Measurements from ENCODE around the gene DENND5B. TPM values are rescaled to one million over a fixed set of nuclear protein-coding genes. Genes with fewer than 3 reads are reported as not detected.

The DENND5B gene
- total and polyA plus RNA-seq, 2 of the 4 experiments (the other 2 are of a cell fraction) = 5.5 to 13.4 TPM

- peak overlapping the region; percentile 66; the same call in 1 of the 3 replicates for H2BK15ac ChIP-seq (ENCODE audit: low read depth, low read length)
- H2AK5ac ChIP-seq (ENCODE audit: low read depth, low read length) = peak overlapping the region; percentile 74; the same call in 1 of the 2 replicates
- H2AFZ ChIP-seq (replicated peaks; ENCODE audit: low read length, poor library complexity) = no peak overlapping the region
- H3K4ac ChIP-seq (ENCODE audit: low read depth, low read length) = peak overlapping the region; percentile 89; the same call in 1 of the 2 replicates
- dilution Hi-C loops (cut with HindIII; ENCODE audit: low sequenced_read_pairs, unreplicated experiment) (no loop called here), in situ Hi-C loops (cut with MboI; ENCODE audit: low sequenced_read_pairs) (loop anchor here (10.0 kb wide), 1 partner anchor 65 kb away; no protein-coding TSS in a partner anchor), intact Hi-C loops (cut with micrococcal nuclease) (loop anchor here (2.0 kb wide), 1 partner anchor 71 kb away; the partner anchor contains the start of gene DENND5B)
- ChIA-PET CTCF (interaction anchor here (1.3 to 1.5 kb wide), 2 partner anchors 10 to 116 kb away, joined by 3 to 4 read pairs; no protein-coding TSS in a partner anchor), POLR2A (ENCODE audit: unreplicated experiment) (no interaction called here)
- H3K79me1 ChIP-seq (ENCODE audit: low read depth in 1 of 2, low read length in 2 of 2) = peaks cover 27 to 65% of the 10 kb centered on the region in 2 experiments
- peak overlapping the region; percentile 67; the same call in 1 of the 2 replicates for H3K4me2 ChIP-seq (ENCODE audit: low read depth, low read length)
- no TSS peak for BruUV-seq (replicated peaks)
- H3K23ac ChIP-seq (ENCODE audit: low read depth, low read length) = peak overlapping the region; percentile 95
- H3K27me3 ChIP-seq (ENCODE audit: control insufficient read depth, insufficient read depth, low read length) = no peaks in the 10 kb centered on the region
- H3K18ac ChIP-seq (ENCODE audit: low read depth, low read length) = peak overlapping the region; percentile 97; the same call in 1 of the 2 replicates
- peak overlapping the region; percentile 64; the same call in 1 of the 2 replicates for H3K9ac ChIP-seq (ENCODE audit: low read depth, low read length)
- H3K4me3 ChIP-seq (ENCODE audit: insufficient read depth, low read depth, low read length) = no peak overlapping the region
- peak overlapping the region; percentile 93 for H4K91ac ChIP-seq (ENCODE audit: insufficient read depth, low read depth, low read length)
- H4K5ac ChIP-seq (ENCODE audit: low read depth, low read length) = peak overlapping the region; percentile 94; the same call in 1 of the 2 replicates
- H2BK5ac ChIP-seq (ENCODE audit: low read depth, low read length, poor library complexity, severe bottlenecking) = peak overlapping the region; percentile 98
- peak overlapping the region; percentile 88; the same call in 1 of the 2 replicates for H3K56ac ChIP-seq (ENCODE audit: extremely low read depth, insufficient read depth, low read length)
- peak overlapping the region; percentile 89 for H3K14ac ChIP-seq (replicated peaks; ENCODE audit: low read depth, low read length)
- H2BK20ac ChIP-seq (ENCODE audit: low read depth, low read length) = peak overlapping the region; percentile 98
- DNase-seq (no peak), ATAC-seq (ENCODE audit: low read depth) (no peak)
- H3K27ac ChIP-seq (ENCODE audit: insufficient read depth, low read length) = peak overlapping the region; percentile 74
- peaks cover 12% of the 10 kb centered on the region for H3K9me1 ChIP-seq (ENCODE audit: insufficient read depth, low read length)
- H4K8ac ChIP-seq (ENCODE audit: low read depth in 2 of 2, low read length in 2 of 2) = peak overlapping the region; percentile 56 to 94
- H3K9me3 ChIP-seq (ENCODE audit: control insufficient read depth, insufficient read depth, low read length) = no peaks in the 10 kb centered on the region
- H3K4me1 ChIP-seq (ENCODE audit: control insufficient read depth, insufficient read depth, low read length) = peaks cover 23% of the 10 kb centered on the region
- H3K36me3 ChIP-seq (ENCODE audit: control insufficient read depth, insufficient read depth, low read length) = no peaks in the 10 kb centered on the region
- H4K20me1 ChIP-seq (ENCODE audit: insufficient read depth, low read length) = no peaks in the 10 kb centered on the region; the same call in 1 of the 2 replicates
- TF ChIP-seq FOS (IDR thresholded peaks at IDR 0.05; ENCODE audit: low read depth, low read length) (no peak), RCOR1 (IDR thresholded peaks at IDR 0.05; ENCODE audit: insufficient replicate concordance, low read length) (no peak), CHD1 (IDR thresholded peaks at IDR 0.05; ENCODE audit: low read depth, low read length) (no peak), SMC3 (IDR thresholded peaks at IDR 0.05; ENCODE audit: low read depth, low read length) (no peak), CEBPB (IDR thresholded peaks at IDR 0.05; ENCODE audit: low read depth, low read length) (no peak; the same call in 1 of the 2 replicates), CTCF (conservative IDR thresholded peaks at IDR 0.05; ENCODE audit: low read depth, low read length) (no peak), ELK1 (IDR thresholded peaks at IDR 0.05; ENCODE audit: borderline replicate concordance, low read depth, low read length) (no peak), USF2 (IDR thresholded peaks at IDR 0.05; ENCODE audit: low read depth, low read length) (no peak), NFE2L2 (IDR thresholded peaks at IDR 0.05; ENCODE audit: low read depth, low read length) (no peak), MXI1 (IDR thresholded peaks at IDR 0.05; ENCODE audit: borderline replicate concordance, low read depth, low read length) (no peak), MAZ (IDR thresholded peaks at IDR 0.05; ENCODE audit: borderline replicate concordance, low read depth, low read length) (no peak), POLR2A (IDR thresholded peaks at IDR 0.05; ENCODE audit: low read depth, low read length) (no peak), BHLHE40 (IDR thresholded peaks at IDR 0.05; ENCODE audit: low read depth, low read length) (no peak), RFX5 (IDR thresholded peaks at IDR 0.05; ENCODE audit: low read depth, low read length) (no peak), RAD21 (IDR thresholded peaks at IDR 0.05; ENCODE audit: low read length) (no peak), MAFK (IDR thresholded peaks at IDR 0.05; ENCODE audit: low read depth, low read length) (no peak)
- H2BK120ac ChIP-seq (ENCODE audit: low read depth, low read length) = peak overlapping the region; percentile 97
- no peak overlapping the region for H2AK9ac ChIP-seq (replicated peaks; ENCODE audit: low read depth, low read length, poor library complexity)
These were observed 71.4 kb downstream of the DENND5B start for GRCh38 chr12:31519511-31519910.

Data from IMR-90 (cell line).